ENCODE measurements around the gene SNX10.

SNX10 gene

GRCh38 chr7:26372249-26372648 lies 80.6 kb downstream of the SNX10 start:
- DNase-seq: no peak

GRCh38 chr7:26372704-26373103 lies 81.0 kb downstream of the SNX10 start:
- DNase-seq: no peak

- DNase-seq: no peak
Observed at GRCh38 chr7:26374647-26375373, 83.1 kb downstream of the SNX10 start.

GRCh38 chr7:26375726-26376174 lies 84.1 kb downstream of the SNX10 start:
- DNase-seq: peak; percentile 59

- DNase-seq: peak; percentile 62
Observed at GRCh38 chr7:26376175-26376917, 84.7 kb downstream of the SNX10 start.

GRCh38 chr7:26378016-26378415 lies 86.4 kb downstream of the SNX10 start:
- no peak for DNase-seq

- no peak for DNase-seq
Observed at GRCh38 chr7:26379711-26380110, 88.0 kb downstream of the SNX10 start.

GRCh38 chr7:26381476-26382353 lies 90.1 kb downstream of the SNX10 start:
- no peak for DNase-seq

- no peak for DNase-seq
Observed at GRCh38 chr7:26385240-26385639, 93.6 kb downstream of the SNX10 start.

- no peak for DNase-seq
Observed at GRCh38 chr7:26387731-26388130, 96.1 kb downstream of the SNX10 start.

GRCh38 chr7:26388256-26388655 lies 96.6 kb downstream of the SNX10 start:
- no peak for DNase-seq

GRCh38 chr7:26390016-26390415 lies 98.4 kb downstream of the SNX10 start:
- DNase-seq: no peak

GRCh38 chr7:26393818-26394217 lies 102.2 kb downstream of the SNX10 start:
- no peak for DNase-seq

- DNase-seq: no peak
Observed at GRCh38 chr7:26397332-26397731, 105.7 kb downstream of the SNX10 start.

- DNase-seq: no peak
Observed at GRCh38 chr7:26397796-26398426, 106.2 kb downstream of the SNX10 start.

- peak; percentile 48 for DNase-seq
Observed at GRCh38 chr7:26398427-26398755, 106.7 kb downstream of the SNX10 start.

GRCh38 chr7:26398756-26399509 lies 107.3 kb downstream of the SNX10 start:
- no peak for DNase-seq

GRCh38 chr7:26399736-26400135 lies 108.1 kb downstream of the SNX10 start:
- no peak for DNase-seq

- no peak for DNase-seq
Observed at GRCh38 chr7:26403640-26404039, 112.0 kb downstream of the SNX10 start.

GRCh38 chr7:26404189-26404996 lies 112.7 kb downstream of the SNX10 start:
- DNase-seq: no peak

- no peak for DNase-seq
Observed at GRCh38 chr7:26406433-26406832, 114.8 kb downstream of the SNX10 start.

All from SHP77 treated with DMSO at 0.1 percent for 48 hours (cell line).